GM13976 (cell line): ENCODE measurements around the gene IFNA14.
A peak's percentile ranks its signal among the peaks of the same experiment; 100 is the strongest.

Experiments used
- DNase-seq: peaks from one replicate; pipeline ENCODE4 v3.0.0; 2012; ENCODE audit warnings: low spot score
- CTCF ChIP-seq: IDR thresholded peaks from 2 replicates; pipeline ENCODE4 v1.5.1; 2012; ENCODE audit warnings: borderline replicate concordance, mild to moderate bottlenecking; ENCODE audit not compliant: insufficient read depth; ENCODE audit errors: extremely low read depth, missing control alignments, control extremely low read depth
- in situ Hi-C: fragments of 300-500 bp; cut with MboI; formaldehyde crosslinking; loops from one replicate; pipeline ENCODE4 v1.12.0; 2022; ENCODE audit warnings: low sequenced_read_pairs, mixed read lengths, inconsistent platforms; ENCODE audit not compliant: unreplicated experiment

IFNA14 gene

GRCh38 chr9:21267485-21268346 is 27.9 kb upstream of the IFNA14 start:
- in situ Hi-C loops, result no loop called here
- no peak for DNase-seq
- TF ChIP-seq CTCF, result no peak

- no peak for DNase-seq
- in situ Hi-C loops, result no loop called here
Observed at GRCh38 chr9:21266733-21267484, 27.1 kb upstream of the IFNA14 start.

GRCh38 chr9:21265421-21266189 is 25.8 kb upstream of the IFNA14 start:
- TF ChIP-seq CTCF, result no peak
- DNase-seq, result no peak
- in situ Hi-C loops, result no loop called here

More at GRCh38 chr9:21266733-21267484, 27.1 kb upstream of the IFNA14 start:
- no peak for TF ChIP-seq CTCF

- TF ChIP-seq CTCF, result no peak
- in situ Hi-C loops, result no loop called here
- no peak for DNase-seq
Observed at GRCh38 chr9:21255538-21256212, 15.9 kb upstream of the IFNA14 start.

GRCh38 chr9:21252721-21253547 is 13.1 kb upstream of the IFNA14 start:
- DNase-seq, result peak; percentile 22
- peak; percentile 25 for TF ChIP-seq CTCF
- in situ Hi-C loops, result no loop called here

DNA sequence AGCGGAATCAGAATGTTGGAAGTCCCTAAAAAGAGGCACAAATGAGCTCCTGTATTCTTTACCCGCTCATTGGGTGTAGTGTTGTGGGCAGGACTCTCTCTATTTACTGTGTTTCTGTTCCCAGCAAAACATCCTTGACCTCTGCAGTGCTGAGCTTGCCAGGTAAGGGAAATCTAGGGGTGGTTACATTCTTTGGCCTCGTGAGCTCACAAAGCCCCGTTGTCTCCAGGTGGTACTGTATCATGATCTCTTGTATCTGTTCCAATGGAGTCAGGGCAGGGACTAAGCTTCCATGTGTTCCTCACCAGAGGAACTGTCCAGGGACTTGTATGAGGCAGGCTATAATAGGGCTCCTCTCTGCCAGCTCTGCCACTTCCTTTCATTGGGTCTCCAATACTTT is 11.8 kb upstream of the IFNA14 start:
- in situ Hi-C loops, result no loop called here
- no peak for TF ChIP-seq CTCF

More for the DNA sequence above, 11.8 kb upstream of the IFNA14 start:
- DNase-seq, result no peak
